HepG2 (cell line): Measurements from ENCODE around the gene TXNL4A. TPM values are rescaled to one million over a fixed set of nuclear protein-coding genes. Genes with fewer than 3 reads are reported as not detected.
A peak's percentile ranks its signal among the peaks of the same experiment; 100 is the strongest.

Experiments used
- ADNP ChIP-seq: sonication (generic); formaldehyde crosslinking; IDR thresholded peaks from 2 replicates; pipeline ENCODE4 v1.4.0; 2020; ENCODE audit warnings: missing genetic modification reagents
- ARHGAP35 ChIP-seq: sonication (generic); formaldehyde crosslinking; IDR thresholded peaks from 2 replicates; pipeline ENCODE4 v1.9.0; 2022; ENCODE audit warnings: mild to moderate bottlenecking, inconsistent platforms, moderate library complexity, missing genetic modification reagents, borderline replicate concordance
- DNMT1 ChIP-seq: sonication (generic); formaldehyde crosslinking; IDR thresholded peaks from 2 replicates; pipeline ENCODE4 v1.5.1; 2020; ENCODE audit warnings: mild to moderate bottlenecking, missing genetic modification reagents
- MXI1 ChIP-seq: IDR thresholded peaks from 3 replicates; pipeline ENCODE4 v1.6.1; 2012; ENCODE audit warnings: low read depth, low read length, inconsistent platforms, borderline replicate concordance
- MYC ChIP-seq: sonication (generic); formaldehyde crosslinking; IDR thresholded peaks from 2 replicates; pipeline ENCODE4 v1.9.0; 2021; ENCODE audit warnings: missing genetic modification reagents, borderline replicate concordance
- TSC22D2 ChIP-seq: sonication (generic); formaldehyde crosslinking; IDR thresholded peaks from 2 replicates; pipeline ENCODE4 v1.5.1; 2020; ENCODE audit warnings: missing genetic modification reagents, mild to moderate bottlenecking, borderline replicate concordance
- ZC3H4 ChIP-seq: sonication (generic); formaldehyde crosslinking; IDR thresholded peaks from 2 replicates; pipeline ENCODE4 v1.4.0; 2020; ENCODE audit warnings: missing genetic modification reagents, borderline replicate concordance
- ZNF225 ChIP-seq: sonication (generic); formaldehyde crosslinking; IDR thresholded peaks from 2 replicates; pipeline ENCODE4 v1.4.0; 2020; ENCODE audit warnings: mild to moderate bottlenecking, missing genetic modification reagents
- ZNF350 ChIP-seq: sonication (generic); formaldehyde crosslinking; IDR thresholded peaks from 2 replicates; pipeline ENCODE4 v1.4.0; 2020; ENCODE audit warnings: mild to moderate bottlenecking, low read depth, missing genetic modification reagents, borderline replicate concordance
- polyA plus RNA-seq, 8 experiments: library from polyadenylated mRNA; depleted of rRNA in 3 of 8; stranded (reverse) in 7 of 8; unstranded in 1 of 8; fragments of >200 nt; fragmentation: Illumina TruSeq in 4 of 8; extraction: Trizol in 4 of 8; gene quantifications; 2 replicates each; pipeline versions ENCODE4 v1.2.1 to v1.2.3, GENCODE V29; 2011 to 2016; ENCODE audit warnings: low read depth in 4 of 8, missing spikeins in 1 of 8, mixed read lengths in 1 of 8; ENCODE audit not compliant: insufficient read depth in 1 of 8
- total RNA-seq, 5 experiments: library from RNA; depleted of rRNA; stranded (reverse); fragments of >200 nt; fragmentation: Illumina TruSeq; extraction: Trizol; gene quantifications; 2 replicates each; pipeline ENCODE4 v1.2.3, GENCODE V29; 2016; ENCODE audit warnings: low read depth in 1 of 5
- TF ChIP-seq, protein P1 (sequence below): fragments of 450-650 bp; IDR thresholded peaks from 2 replicates; pipeline ENCODE4 v1.6.1; 2017; ENCODE audit warnings: mild to moderate bottlenecking
- TF ChIP-seq, protein P2 (sequence below): sonication (generic); formaldehyde crosslinking; IDR thresholded peaks from 2 replicates; pipeline ENCODE4 v1.8.1; 2022; ENCODE audit warnings: low read depth, mild to moderate bottlenecking, missing genetic modification reagents
- TF ChIP-seq, protein P3 (sequence below): IDR thresholded peaks from 2 replicates; pipeline ENCODE4 v1.6.1; 2016; ENCODE audit warnings: low read depth, missing genetic modification reagents, missing compliant biosample characterization
- TF ChIP-seq, protein P4 (sequence below): IDR thresholded peaks from 2 replicates; pipeline ENCODE4 v1.6.1; 2018; ENCODE audit warnings: missing genetic modification reagents
- TF ChIP-seq, protein P5 (sequence below): sonication (generic); formaldehyde crosslinking; IDR thresholded peaks from 2 replicates; pipeline ENCODE4 v1.4.0; 2020; ENCODE audit warnings: mild to moderate bottlenecking, low read depth, missing genetic modification reagents

TXNL4A gene
- total and polyA plus RNA-seq, 2 of the 13 experiments (the other 11 are each of a cell fraction or from before 2014, with no cell fraction given) = 172 to 202 TPM

DNA sequence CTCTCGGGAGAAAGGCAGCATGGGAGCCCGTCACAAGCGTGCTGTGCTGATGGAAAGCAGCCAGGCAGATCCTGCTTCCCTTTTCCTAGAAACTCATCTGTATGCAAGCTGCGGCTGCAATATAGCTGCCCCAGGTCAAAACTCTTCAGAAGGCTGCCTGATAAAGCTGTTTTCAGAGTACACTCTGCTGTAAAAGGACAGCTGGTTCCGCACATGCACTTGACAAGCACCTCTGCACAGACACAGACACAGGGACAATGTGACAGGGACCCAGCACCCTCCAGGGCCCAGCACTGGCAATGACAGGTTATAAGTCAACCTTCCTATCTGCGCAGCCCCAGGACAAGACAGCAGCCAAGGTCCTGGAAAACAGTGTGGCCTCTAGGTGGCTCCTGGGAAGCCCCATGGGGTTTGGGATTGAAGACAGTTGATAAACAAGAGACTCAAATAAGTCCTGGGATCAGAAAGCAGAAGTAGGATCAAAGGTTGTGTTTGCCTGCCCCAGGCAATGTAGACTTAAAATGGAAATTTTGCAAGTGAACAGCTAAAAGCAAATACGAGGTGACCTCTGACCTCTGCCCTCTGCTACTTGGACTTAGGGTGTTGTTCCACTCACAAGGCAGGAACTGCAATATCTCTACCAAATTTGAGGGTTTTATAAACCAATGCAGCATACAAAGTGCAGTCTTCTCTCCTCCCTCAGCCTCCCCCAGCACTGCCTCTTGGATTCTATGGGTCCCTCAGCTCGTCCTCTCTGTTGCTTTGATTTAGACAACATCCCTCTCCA lies 53.9 kb downstream of the TXNL4A start (continued):
- TF ChIP-seq, protein P1, sequence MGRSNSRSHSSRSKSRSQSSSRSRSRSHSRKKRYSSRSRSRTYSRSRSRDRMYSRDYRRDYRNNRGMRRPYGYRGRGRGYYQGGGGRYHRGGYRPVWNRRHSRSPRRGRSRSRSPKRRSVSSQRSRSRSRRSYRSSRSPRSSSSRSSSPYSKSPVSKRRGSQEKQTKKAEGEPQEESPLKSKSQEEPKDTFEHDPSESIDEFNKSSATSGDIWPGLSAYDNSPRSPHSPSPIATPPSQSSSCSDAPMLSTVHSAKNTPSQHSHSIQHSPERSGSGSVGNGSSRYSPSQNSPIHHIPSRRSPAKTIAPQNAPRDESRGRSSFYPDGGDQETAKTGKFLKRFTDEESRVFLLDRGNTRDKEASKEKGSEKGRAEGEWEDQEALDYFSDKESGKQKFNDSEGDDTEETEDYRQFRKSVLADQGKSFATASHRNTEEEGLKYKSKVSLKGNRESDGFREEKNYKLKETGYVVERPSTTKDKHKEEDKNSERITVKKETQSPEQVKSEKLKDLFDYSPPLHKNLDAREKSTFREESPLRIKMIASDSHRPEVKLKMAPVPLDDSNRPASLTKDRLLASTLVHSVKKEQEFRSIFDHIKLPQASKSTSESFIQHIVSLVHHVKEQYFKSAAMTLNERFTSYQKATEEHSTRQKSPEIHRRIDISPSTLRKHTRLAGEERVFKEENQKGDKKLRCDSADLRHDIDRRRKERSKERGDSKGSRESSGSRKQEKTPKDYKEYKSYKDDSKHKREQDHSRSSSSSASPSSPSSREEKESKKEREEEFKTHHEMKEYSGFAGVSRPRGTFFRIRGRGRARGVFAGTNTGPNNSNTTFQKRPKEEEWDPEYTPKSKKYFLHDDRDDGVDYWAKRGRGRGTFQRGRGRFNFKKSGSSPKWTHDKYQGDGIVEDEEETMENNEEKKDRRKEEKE = no peak
- TF ChIP-seq DNMT1 (CRISPR knock-in tag) = no peak
- TF ChIP-seq, protein P2, sequence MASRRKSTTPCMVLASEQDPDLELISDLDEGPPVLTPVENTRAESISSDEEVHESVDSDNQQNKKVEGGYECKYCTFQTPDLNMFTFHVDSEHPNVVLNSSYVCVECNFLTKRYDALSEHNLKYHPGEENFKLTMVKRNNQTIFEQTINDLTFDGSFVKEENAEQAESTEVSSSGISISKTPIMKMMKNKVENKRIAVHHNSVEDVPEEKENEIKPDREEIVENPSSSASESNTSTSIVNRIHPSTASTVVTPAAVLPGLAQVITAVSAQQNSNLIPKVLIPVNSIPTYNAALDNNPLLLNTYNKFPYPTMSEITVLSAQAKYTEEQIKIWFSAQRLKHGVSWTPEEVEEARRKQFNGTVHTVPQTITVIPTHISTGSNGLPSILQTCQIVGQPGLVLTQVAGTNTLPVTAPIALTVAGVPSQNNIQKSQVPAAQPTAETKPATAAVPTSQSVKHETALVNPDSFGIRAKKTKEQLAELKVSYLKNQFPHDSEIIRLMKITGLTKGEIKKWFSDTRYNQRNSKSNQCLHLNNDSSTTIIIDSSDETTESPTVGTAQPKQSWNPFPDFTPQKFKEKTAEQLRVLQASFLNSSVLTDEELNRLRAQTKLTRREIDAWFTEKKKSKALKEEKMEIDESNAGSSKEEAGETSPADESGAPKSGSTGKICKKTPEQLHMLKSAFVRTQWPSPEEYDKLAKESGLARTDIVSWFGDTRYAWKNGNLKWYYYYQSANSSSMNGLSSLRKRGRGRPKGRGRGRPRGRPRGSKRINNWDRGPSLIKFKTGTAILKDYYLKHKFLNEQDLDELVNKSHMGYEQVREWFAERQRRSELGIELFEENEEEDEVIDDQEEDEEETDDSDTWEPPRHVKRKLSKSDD = 0 out of 2 replicates have a peak, but pooled peaks have one; percentile 36
- peak; percentile 93; the same call in 2 of the 3 replicates for TF ChIP-seq MXI1
- TF ChIP-seq TSC22D2 = no peak
- TF ChIP-seq ZC3H4 (CRISPR knock-in tag) = no peak
- TF ChIP-seq, protein P3, sequence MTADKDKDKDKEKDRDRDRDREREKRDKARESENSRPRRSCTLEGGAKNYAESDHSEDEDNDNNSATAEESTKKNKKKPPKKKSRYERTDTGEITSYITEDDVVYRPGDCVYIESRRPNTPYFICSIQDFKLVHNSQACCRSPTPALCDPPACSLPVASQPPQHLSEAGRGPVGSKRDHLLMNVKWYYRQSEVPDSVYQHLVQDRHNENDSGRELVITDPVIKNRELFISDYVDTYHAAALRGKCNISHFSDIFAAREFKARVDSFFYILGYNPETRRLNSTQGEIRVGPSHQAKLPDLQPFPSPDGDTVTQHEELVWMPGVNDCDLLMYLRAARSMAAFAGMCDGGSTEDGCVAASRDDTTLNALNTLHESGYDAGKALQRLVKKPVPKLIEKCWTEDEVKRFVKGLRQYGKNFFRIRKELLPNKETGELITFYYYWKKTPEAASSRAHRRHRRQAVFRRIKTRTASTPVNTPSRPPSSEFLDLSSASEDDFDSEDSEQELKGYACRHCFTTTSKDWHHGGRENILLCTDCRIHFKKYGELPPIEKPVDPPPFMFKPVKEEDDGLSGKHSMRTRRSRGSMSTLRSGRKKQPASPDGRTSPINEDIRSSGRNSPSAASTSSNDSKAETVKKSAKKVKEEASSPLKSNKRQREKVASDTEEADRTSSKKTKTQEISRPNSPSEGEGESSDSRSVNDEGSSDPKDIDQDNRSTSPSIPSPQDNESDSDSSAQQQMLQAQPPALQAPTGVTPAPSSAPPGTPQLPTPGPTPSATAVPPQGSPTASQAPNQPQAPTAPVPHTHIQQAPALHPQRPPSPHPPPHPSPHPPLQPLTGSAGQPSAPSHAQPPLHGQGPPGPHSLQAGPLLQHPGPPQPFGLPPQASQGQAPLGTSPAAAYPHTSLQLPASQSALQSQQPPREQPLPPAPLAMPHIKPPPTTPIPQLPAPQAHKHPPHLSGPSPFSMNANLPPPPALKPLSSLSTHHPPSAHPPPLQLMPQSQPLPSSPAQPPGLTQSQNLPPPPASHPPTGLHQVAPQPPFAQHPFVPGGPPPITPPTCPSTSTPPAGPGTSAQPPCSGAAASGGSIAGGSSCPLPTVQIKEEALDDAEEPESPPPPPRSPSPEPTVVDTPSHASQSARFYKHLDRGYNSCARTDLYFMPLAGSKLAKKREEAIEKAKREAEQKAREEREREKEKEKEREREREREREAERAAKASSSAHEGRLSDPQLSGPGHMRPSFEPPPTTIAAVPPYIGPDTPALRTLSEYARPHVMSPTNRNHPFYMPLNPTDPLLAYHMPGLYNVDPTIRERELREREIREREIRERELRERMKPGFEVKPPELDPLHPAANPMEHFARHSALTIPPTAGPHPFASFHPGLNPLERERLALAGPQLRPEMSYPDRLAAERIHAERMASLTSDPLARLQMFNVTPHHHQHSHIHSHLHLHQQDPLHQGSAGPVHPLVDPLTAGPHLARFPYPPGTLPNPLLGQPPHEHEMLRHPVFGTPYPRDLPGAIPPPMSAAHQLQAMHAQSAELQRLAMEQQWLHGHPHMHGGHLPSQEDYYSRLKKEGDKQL (CRISPR knock-in tag) = peak; percentile 85
- TF ChIP-seq, protein P4, sequence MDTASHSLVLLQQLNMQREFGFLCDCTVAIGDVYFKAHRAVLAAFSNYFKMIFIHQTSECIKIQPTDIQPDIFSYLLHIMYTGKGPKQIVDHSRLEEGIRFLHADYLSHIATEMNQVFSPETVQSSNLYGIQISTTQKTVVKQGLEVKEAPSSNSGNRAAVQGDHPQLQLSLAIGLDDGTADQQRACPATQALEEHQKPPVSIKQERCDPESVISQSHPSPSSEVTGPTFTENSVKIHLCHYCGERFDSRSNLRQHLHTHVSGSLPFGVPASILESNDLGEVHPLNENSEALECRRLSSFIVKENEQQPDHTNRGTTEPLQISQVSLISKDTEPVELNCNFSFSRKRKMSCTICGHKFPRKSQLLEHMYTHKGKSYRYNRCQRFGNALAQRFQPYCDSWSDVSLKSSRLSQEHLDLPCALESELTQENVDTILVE (CRISPR knock-in tag) = peak; percentile 49; the same call in 1 of the 2 replicates
- TF ChIP-seq, protein P5, sequence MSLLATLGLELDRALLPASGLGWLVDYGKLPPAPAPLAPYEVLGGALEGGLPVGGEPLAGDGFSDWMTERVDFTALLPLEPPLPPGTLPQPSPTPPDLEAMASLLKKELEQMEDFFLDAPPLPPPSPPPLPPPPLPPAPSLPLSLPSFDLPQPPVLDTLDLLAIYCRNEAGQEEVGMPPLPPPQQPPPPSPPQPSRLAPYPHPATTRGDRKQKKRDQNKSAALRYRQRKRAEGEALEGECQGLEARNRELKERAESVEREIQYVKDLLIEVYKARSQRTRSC (CRISPR knock-in tag) = no peak
- TF ChIP-seq ARHGAP35 = peak; percentile 60; the same call in 1 of the 2 replicates
- TF ChIP-seq ZNF350 = no peak; the same call in 1 of the 2 replicates
- TF ChIP-seq ZNF225 (CRISPR knock-in tag) = no peak
- no peak; the same call in 1 of the 2 replicates for TF ChIP-seq MYC (CRISPR knock-in tag)
- no peak for TF ChIP-seq ADNP (CRISPR knock-in tag)
